H1 (cell line): ENCODE results near the gene ACTG2. TPM values are rescaled to one million over a fixed set of nuclear protein-coding genes. Genes with fewer than 3 reads are reported as not detected.

Experiments
- CTCF ChIA-PET: fragments of 300-600 bp; sonication (Branson Sonifier 250); formaldehyde crosslinking; loops from one replicate; lab custom pipeline; 2021; ENCODE audit not compliant: partially characterized antibody; lab: Charles Lee
- POLR2A ChIA-PET: fragments of 300-600 bp; sonication (Branson Sonifier 250); formaldehyde crosslinking; loops from one replicate; lab custom pipeline; 2021; ENCODE audit warnings: inconsistent platforms; ENCODE audit not compliant: partially characterized antibody; lab: Charles Lee
- DNase-seq, 2 experiments: peaks; one replicate each; pipeline versions ENCODE4 v3.0.0 to v3.0.0-alpha.2; 2010 to 2022; ENCODE audit warnings: low spot score in 2 of 2, low read depth in 1 of 2, mixed read lengths in 1 of 2
- FAIRE-seq: peaks from 2 replicates; lab custom pipeline; 2011; peaks lifted over from hg19 to GRCh38; lab: Jason Lieb, UNC
- H2AFZ ChIP-seq: 2 replicates; pipeline ENCODE4 v1.8.1; 2012; ENCODE audit warnings: low read length, inconsistent platforms
- H2AK5ac ChIP-seq: 2 replicates; pipeline ENCODE4 v1.6.1; 2013; ENCODE audit warnings: low read depth, low read length
- H2BK120ac ChIP-seq: replicated peaks from 2 replicates; pipeline ENCODE3; 2013; ENCODE audit warnings: low read depth, low read length, inconsistent platforms
- H2BK12ac ChIP-seq: 2 replicates; pipeline ENCODE4 v1.6.1; 2013; ENCODE audit warnings: low read depth, low read length
- H2BK15ac ChIP-seq: 2 replicates; pipeline ENCODE4 v1.6.1; 2013; ENCODE audit warnings: low read length
- H2BK20ac ChIP-seq: 2 replicates; pipeline ENCODE4 v1.6.1; 2013; ENCODE audit warnings: low read length
- H2BK5ac ChIP-seq: 2 replicates; pipeline ENCODE4 v1.6.1; 2013; ENCODE audit warnings: low read depth, low read length
- H3K14ac ChIP-seq: 2 replicates; pipeline ENCODE4 v1.6.1; 2013; ENCODE audit warnings: inconsistent platforms; ENCODE audit not compliant: insufficient read length
- H3K18ac ChIP-seq: 2 replicates; pipeline ENCODE4 v1.6.1; 2013; ENCODE audit warnings: low read length; ENCODE audit errors: extremely low read depth
- H3K23ac ChIP-seq: 2 replicates; pipeline ENCODE4 v1.6.1; 2013; ENCODE audit warnings: inconsistent platforms; ENCODE audit not compliant: insufficient read length
- H3K23me2 ChIP-seq: 2 replicates; pipeline ENCODE4 v1.6.1; 2013; ENCODE audit warnings: low read depth, low read length
- H3K27ac ChIP-seq: 2 replicates; pipeline ENCODE4 v1.6.1; 2011; ENCODE audit warnings: low read depth, low read length, inconsistent platforms
- H3K27me3 ChIP-seq, 4 experiments: replicated peaks in 1 of 4; 1 replicate in 1 of 4; 2 replicates in 3 of 4; pipeline versions ENCODE4 v1.6.1 to v1.8.1; 2011 to 2013; ENCODE audit warnings: low read length in 3 of 4, mild to moderate bottlenecking in 3 of 4, inconsistent platforms in 2 of 4, mixed read lengths in 2 of 4, moderate library complexity in 1 of 4; ENCODE audit not compliant: control insufficient read depth in 3 of 4, insufficient read depth in 3 of 4; ENCODE audit errors: extremely low read depth in 1 of 4
- H3K36me3 ChIP-seq, 4 experiments: 2 replicates each; pipeline versions ENCODE4 v1.6.1 to v1.8.1; 2011 to 2013; ENCODE audit warnings: mild to moderate bottlenecking in 4 of 4, low read length in 3 of 4, moderate library complexity in 2 of 4, control low read depth in 1 of 4, inconsistent platforms in 1 of 4; ENCODE audit not compliant: insufficient read depth in 4 of 4, control insufficient read depth in 2 of 4
- H3K4ac ChIP-seq: replicated peaks from 2 replicates; pipeline ENCODE3; 2013; ENCODE audit warnings: low read length, low read depth, mixed read lengths, inconsistent platforms; ENCODE audit not compliant: insufficient read length
- H3K4me1 ChIP-seq, 4 experiments: replicated peaks in 1 of 4; 1 replicate in 1 of 4; 2 replicates in 3 of 4; pipeline versions ENCODE4 v1.6.1 to v1.8.1; 2011 to 2013; ENCODE audit warnings: low read length in 3 of 4, inconsistent platforms in 2 of 4, mixed read lengths in 1 of 4; ENCODE audit not compliant: insufficient read depth in 4 of 4, control insufficient read depth in 3 of 4
- H3K4me2 ChIP-seq, 2 experiments: 2 replicates each; pipeline versions ENCODE4 v1.6.1 to v1.8.1; 2011 to 2013; ENCODE audit warnings: low read depth in 2 of 2, low read length in 2 of 2, control low read depth in 1 of 2, inconsistent platforms in 1 of 2, mild to moderate bottlenecking in 1 of 2; ENCODE audit not compliant: insufficient read depth in 1 of 2
- H3K4me3 ChIP-seq, 4 experiments: fragments of 200-600, 300-600 bp in 1 of 4; sonication (generic), shearing (Covaris generic), sonication (Bioruptor Twin) in 1 of 4; 2 replicates each; pipeline versions ENCODE4 v1.5.1 to v1.8.1; 2011 to 2016; ENCODE audit warnings: low read length in 4 of 4, low read depth in 3 of 4, control low read depth in 2 of 4, inconsistent platforms in 2 of 4, mild to moderate bottlenecking in 2 of 4, mixed read lengths in 1 of 4, moderate library complexity in 1 of 4; ENCODE audit not compliant: insufficient read depth in 2 of 4; ENCODE audit errors: extremely low read depth in 1 of 4
- H3K56ac ChIP-seq: replicated peaks from 2 replicates; pipeline ENCODE3; 2013; ENCODE audit warnings: low read depth, mild to moderate bottlenecking, mixed read lengths, low read length, inconsistent platforms; ENCODE audit not compliant: insufficient read length
- H3K79me1 ChIP-seq: 2 replicates; pipeline ENCODE4 v1.6.1; 2013; ENCODE audit warnings: low read depth, low read length, control low read depth
- H3K79me2 ChIP-seq, 2 experiments: 2 replicates each; pipeline versions ENCODE4 v1.6.1 to v1.8.1; 2012 to 2013; ENCODE audit warnings: low read length in 2 of 2, mild to moderate bottlenecking in 2 of 2, inconsistent platforms in 1 of 2; ENCODE audit not compliant: insufficient read depth in 2 of 2, control insufficient read depth in 1 of 2
- H3K9ac ChIP-seq, 4 experiments: replicated peaks in 1 of 4; 1 replicate in 1 of 4; 2 replicates in 3 of 4; pipeline versions ENCODE4 v1.6.1 to v1.8.1; 2011 to 2013; ENCODE audit warnings: low read depth in 3 of 4, low read length in 3 of 4, control low read depth in 2 of 4, mild to moderate bottlenecking in 2 of 4, moderate library complexity in 2 of 4, inconsistent platforms in 1 of 4; ENCODE audit errors: extremely low read depth in 1 of 4
- H3K9me3 ChIP-seq, 2 experiments: 2 replicates each; pipeline versions ENCODE4 v1.6.1 to v1.8.1; 2012 to 2013; ENCODE audit warnings: mild to moderate bottlenecking in 2 of 2, moderate library complexity in 2 of 2, control low read depth in 1 of 2, inconsistent platforms in 1 of 2, low read depth in 1 of 2, low read length in 1 of 2, mixed read lengths in 1 of 2; ENCODE audit not compliant: insufficient read depth in 2 of 2
- H4K20me1 ChIP-seq, 2 experiments: replicated peaks in 1 of 2; 2 replicates each; pipeline versions ENCODE3 to v1.8.1; 2011 to 2013; ENCODE audit warnings: inconsistent platforms in 2 of 2, low read length in 2 of 2, mild to moderate bottlenecking in 1 of 2; ENCODE audit not compliant: insufficient read depth in 2 of 2, control insufficient read depth in 1 of 2
- H4K5ac ChIP-seq: 2 replicates; pipeline ENCODE4 v1.6.1; 2013; ENCODE audit warnings: low read length, low read depth, mixed read lengths, inconsistent platforms; ENCODE audit not compliant: insufficient read length
- H4K8ac ChIP-seq: 2 replicates; pipeline ENCODE4 v1.8.0; 2013; ENCODE audit warnings: mild to moderate bottlenecking, moderate library complexity, low read length, inconsistent platforms; ENCODE audit not compliant: insufficient read depth; ENCODE audit errors: extremely low read depth
- H4K91ac ChIP-seq: replicated peaks from 2 replicates; pipeline ENCODE3; 2013; ENCODE audit warnings: low read length, mixed read lengths, inconsistent platforms; ENCODE audit not compliant: insufficient read length
- CEBPB ChIP-seq: IDR thresholded peaks from 2 replicates; pipeline ENCODE4 v1.6.1; 2012; ENCODE audit warnings: low read depth, low read length
- POLR2AphosphoS5 ChIP-seq: IDR thresholded peaks from 2 replicates; pipeline ENCODE4 v1.6.1; 2011; ENCODE audit warnings: low read depth, low read length
- POU5F1 ChIP-seq: IDR thresholded peaks from 2 replicates; pipeline ENCODE4 v1.6.1; 2011; ENCODE audit warnings: low read depth, mild to moderate bottlenecking, low read length, moderate library complexity
- WGBS, 2 experiments: shearing (Covaris generic) in 1 of 2; methylation state at CpG; one replicate each; pipeline versions ENCODE4 v1.1.6 to v1.1.7; 2013 to 2015; ENCODE audit warnings: low lambda C conversion rate in 2 of 2, mixed read lengths in 2 of 2, inconsistent platforms in 1 of 2, low coverage in 1 of 2, missing lambda C conversion rate in 1 of 2; ENCODE audit not compliant: insufficient replicate concordance in 2 of 2, insufficient coverage in 1 of 2, insufficient read length in 1 of 2; ENCODE audit errors: extremely low coverage in 1 of 2, missing lambda C conversion rate in 1 of 2; 5-methylcytosine and 5-hydroxymethylcytosine counted together
- polyA plus RNA-seq, 7 experiments: library from polyadenylated mRNA; depleted of rRNA in 3 of 7; stranded (reverse) in 5 of 7; unstranded in 2 of 7; fragments of >200 nt in 5 of 7; fragments of 200-250 nt in 2 of 7; gene quantifications; 1 replicate in 5 of 7; 2 replicates in 1 of 7; 4 replicates in 1 of 7; pipeline versions ENCODE4 v1.2.1 to v1.2.3, GENCODE V29; 2011 to 2013; ENCODE audit warnings: missing spikeins in 2 of 7, mixed read lengths in 2 of 7
- total RNA-seq: library from RNA; stranded (reverse); fragmentation: NEBNext Ultra II Directional; extraction: Animal tissue kit (Norgen Biotek cat#: 25700); gene quantifications from 2 replicates; pipeline ENCODE4 v1.2.1, GENCODE V29; 2021

ACTG2 gene
- total and polyA plus RNA-seq, 2 of the 8 experiments (the other 6 are each of a cell fraction or from before 2014, with no cell fraction given) = 6.2 to 13.7 TPM

- Histone ChIP-seq H2AK5ac (no peak overlapping the region), H3K4me1 (no peaks in the 10 kb centered on the region), H3K4me2 (no peak overlapping the region), H2BK20ac (no peak overlapping the region), H3K18ac (no peak overlapping the region), H3K36me3 (peaks cover 12 to 54% (median 34%) of the 10 kb centered on the region in 4 experiments), H2BK12ac (no peak overlapping the region), H3K14ac (no peak overlapping the region), H2AFZ (no peak overlapping the region), H3K79me2 (no peaks in the 10 kb centered on the region), H3K27me3 (no peaks in the 10 kb centered on the region), H3K4me3 (no peak overlapping the region), H4K8ac (no peak overlapping the region), H3K9me3 (no peaks in the 10 kb centered on the region), H3K4ac (no peak overlapping the region), H2BK5ac (no peak overlapping the region), H3K23ac (no peak overlapping the region), H4K5ac (no peak overlapping the region), H3K9ac (no peak overlapping the region), H4K91ac (no peak overlapping the region), H2BK15ac (no peak overlapping the region), H4K20me1 (peaks cover 0 to 4% of the 10 kb centered on the region in 2 experiments), H2BK120ac (no peak overlapping the region), H3K79me1 (no peaks in the 10 kb centered on the region), H3K56ac (no peak overlapping the region), H3K23me2 (no peaks in the 10 kb centered on the region), H3K27ac (no peak overlapping the region)
- CTCF ChIA-PET = interaction anchor here (0.6 kb wide), 2 partner anchors 21 to 251 kb away, joined by 3 read pairs; no protein-coding TSS in a partner anchor
- TF ChIP-seq POLR2AphosphoS5 (no peak), POU5F1 (no peak), CEBPB (no peak)
- POLR2A ChIA-PET = interaction anchor here (1.4 kb wide), 2 partner anchors 21 to 34 kb away, joined by 4 to 7 read pairs; partner anchors contain the start of gene STAMBP
- WGBS, 2 experiments = 93% methylated on average over 2 of the region's 2 CpGs; no CpG with 5 or more reads in 1 of the 2 experiments
- FAIRE-seq (no peak), DNase-seq (no peak)
These were observed 29.8 kb upstream of the ACTG2 start for GRCh38 chr2:73862987-73863386.
